Myocyte (in vitro differentiated cells): ENCODE measurements around the gene NPIPB8. TPM values are rescaled to one million over a fixed set of nuclear protein-coding genes. Genes with fewer than 3 reads are reported as not detected.
"Not testable (repeated sequence)": the region's sequence is repeated elsewhere in the genome, so short reads cannot be mapped to it uniquely, and the experiment has no call there.

Source experiments
- DNase-seq: peaks from one replicate; pipeline ENCODE4 v3.0.0-alpha.2; 2012; ENCODE audit warnings: low read depth
- polyA plus RNA-seq: library from polyadenylated mRNA; unstranded; fragments of >200 nt; gene quantifications from one replicate; pipeline ENCODE4 v1.2.1, GENCODE V29; 2012; ENCODE audit warnings: missing spikeins
- total RNA-seq: library from RNA; depleted of rRNA; stranded (reverse); fragments of >200 nt; gene quantifications from 2 replicates; pipeline ENCODE4 v1.2.3, GENCODE V29; 2014

The NPIPB8 gene
- not detected in 2 replicates for total RNA-seq
- polyA plus RNA-seq: 0.68 TPM

DNA sequence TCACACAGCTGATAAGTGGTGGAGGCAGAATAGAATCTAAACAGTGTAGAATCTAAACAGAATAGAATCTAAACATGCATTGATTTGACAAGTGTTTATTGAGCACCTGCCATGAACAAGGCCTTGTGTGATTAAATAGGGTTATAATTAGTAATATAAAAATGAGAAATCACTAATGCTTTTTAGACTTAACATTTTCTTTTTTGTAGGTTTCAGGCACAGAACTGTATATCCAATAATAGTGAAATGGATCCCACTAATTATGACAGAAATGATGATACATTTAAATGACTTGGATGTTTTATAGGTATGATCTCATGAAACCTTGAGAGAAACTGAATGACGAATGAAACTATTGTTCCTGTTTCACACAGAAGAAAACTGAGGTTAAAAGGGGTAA lies at the start of gene NPIPB8:
TSS of gene NPIPB8 (plus strand) at position 301 of the 400 bp plus-strand sequence. CDS start 296 bp downstream, outside the sequence.
- DNase-seq: not testable (repeated sequence)

DNA sequence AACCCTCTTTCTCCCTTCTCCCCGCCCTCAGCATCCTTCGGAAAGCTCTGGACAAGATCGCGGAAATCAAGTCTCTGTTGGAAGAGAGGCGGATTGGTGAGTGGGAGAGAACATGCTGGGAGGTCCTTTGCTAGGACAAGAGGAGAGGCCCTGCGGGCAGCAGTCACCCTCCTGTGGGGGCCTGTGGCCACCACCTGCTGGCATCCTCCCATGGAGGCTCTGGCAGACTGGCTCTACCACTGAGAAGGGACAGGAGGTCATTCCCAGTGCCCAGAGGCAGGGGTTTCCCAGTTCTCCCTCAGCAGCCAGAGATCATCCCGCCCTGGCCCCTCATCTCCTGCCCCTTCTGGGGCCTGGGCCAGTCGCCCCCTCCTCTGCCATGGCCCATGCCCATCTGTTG lies 48.8 kb upstream of the NPIPB8 start:
- no peak for DNase-seq

DNA sequence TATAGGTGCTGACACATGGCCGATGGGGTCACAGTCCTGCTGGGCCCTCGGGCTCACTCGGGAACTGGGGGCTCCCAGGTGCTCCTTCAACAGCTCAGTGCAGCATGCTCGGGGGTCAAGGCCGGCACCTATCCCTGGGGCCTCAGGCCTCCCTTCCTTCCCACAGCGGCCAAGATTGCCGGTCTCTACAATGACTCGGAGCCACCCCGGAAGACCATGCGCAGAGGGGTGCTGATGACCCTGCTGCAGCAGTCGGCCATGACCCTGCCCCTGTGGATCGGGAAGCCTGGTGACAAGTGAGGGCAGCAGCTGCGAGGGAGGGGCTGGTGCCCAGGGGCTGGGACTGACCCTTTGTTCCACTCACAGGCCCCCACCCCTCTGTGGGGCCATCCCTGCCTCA lies 47.9 kb upstream of the NPIPB8 start:
- DNase-seq: no peak

DNA sequence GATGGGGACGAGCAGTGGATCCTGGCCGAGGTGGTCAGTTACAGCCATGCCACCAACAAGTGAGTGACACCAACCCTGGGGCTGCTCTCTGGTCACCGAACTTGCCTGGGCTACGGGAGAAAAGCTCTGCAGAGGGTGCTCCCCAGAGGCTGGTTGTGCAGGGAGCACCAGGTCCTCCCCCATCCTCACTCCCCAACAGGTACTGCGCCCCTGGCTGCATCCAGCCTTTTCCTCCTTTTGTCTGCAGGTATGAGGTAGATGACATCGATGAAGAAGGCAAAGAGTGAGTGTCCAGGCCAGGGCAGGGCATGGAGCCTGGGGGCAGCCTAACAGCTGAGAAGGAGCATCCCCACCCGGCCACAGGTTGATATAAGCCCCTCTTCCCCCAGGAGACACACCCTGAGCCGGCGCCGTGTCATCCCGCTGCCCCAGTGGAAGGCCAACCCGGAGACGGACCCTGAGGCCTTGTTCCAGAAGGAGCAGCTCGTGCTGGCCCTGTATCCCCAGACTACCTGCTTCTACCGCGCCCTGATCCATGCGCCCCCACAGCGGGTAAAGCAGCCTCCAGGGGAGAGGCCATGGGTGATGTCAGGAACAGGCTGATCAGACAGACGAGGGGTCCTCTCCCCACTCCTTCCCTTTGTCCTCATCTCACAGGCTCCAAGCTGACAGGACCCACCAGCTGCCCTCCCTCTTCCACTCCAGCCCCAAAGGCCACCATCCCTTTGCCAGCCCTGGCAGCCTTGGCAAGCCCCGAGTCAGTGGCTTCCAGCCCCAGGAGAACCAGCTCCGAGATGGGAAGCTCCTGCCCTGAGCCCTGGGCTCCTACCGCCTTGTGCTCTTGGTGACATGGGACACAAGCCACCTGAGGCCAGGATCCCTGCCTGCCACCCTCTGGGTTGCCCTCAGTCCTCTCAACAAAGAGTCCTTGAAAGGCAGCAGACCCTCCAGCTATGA lies 47.2 kb upstream of the NPIPB8 start:
- no peak for DNase-seq

DNA sequence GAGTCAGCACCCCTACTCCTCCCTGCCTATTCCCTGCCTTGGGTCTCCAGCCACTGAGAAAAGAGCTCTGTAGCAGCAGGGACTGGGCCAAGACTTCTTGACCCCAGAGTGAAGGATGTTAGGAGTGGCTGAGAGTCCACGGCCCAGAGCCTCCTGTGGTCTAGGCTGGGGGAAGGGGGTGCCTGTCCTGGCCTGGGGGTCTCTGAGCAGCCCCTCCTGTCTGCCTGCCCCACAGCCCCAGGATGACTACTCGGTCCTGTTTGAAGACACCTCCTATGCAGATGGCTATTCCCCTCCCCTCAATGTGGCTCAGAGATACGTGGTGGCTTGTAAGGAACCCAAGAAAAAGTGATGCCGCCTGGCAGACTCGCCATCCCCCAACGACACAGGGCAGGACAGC lies 46.5 kb upstream of the NPIPB8 start:
- no peak for DNase-seq

DNA sequence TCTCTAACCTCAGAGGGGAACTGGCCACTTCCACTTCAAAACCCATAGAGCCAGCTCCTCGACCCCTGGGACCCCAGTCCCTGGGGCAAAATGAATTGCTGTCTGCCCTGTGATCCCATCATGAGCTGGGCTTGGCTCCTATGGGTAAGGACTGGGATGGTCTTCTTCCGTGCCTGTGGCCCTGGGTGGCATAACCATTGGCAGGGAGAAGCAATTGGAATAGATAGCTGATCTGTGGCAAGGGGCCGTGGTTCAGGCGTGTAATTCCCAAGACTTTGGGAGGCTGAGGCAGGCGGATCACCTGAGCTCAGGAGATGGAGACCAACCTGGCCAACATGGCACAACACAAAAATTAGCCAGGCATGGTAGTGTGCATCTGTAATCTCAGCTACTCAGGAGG lies 45.4 kb upstream of the NPIPB8 start:
- no peak for DNase-seq

DNA sequence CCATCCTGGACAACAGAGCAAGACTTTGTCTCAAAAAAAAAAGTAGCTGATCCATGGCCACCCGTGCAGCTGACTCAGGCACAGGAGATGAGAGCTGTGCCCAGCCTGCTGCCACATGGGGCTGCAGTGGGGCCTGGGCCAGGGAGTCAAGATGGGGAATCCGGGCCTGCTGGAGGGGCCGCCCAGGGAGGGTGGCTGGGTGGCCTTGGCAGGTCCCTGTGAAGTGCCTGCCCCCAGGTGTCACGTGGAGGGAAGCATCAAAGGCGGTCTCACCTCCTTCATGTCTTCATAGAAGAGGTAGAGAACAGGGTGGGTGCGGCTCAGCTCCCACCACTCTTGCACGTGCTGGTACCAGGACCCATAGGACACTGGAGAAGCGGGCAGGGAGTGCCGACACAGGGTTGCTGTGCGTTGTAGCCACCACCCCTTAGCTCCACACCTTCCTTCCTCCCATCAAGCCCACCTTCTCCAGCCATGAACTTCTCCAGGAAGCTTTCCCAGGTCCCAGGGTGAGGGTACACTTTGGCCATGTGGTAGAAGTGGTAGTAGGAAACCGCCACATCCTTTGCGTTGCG lies 44.8 kb upstream of the NPIPB8 start:
- DNase-seq: no peak

DNA sequence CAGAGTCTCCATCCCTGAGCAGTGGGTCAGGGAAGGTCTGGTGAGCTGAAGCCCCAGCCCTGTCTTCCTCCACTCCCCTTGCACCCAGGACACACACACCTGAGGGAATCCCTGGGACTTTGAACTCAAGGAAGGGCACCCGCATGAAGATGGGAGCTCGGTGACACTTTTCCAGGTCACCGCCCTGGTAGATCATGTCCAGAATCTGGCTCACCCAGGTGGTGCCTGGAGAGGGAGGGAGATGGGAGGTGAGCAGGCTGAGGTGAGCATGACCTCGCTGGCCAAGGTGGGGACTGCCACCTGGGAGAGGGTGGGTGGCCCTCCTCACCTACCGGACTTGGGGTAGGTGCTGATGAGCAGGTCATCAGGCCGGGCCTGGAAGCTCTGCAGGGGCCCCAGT lies 42.4 kb upstream of the NPIPB8 start:
- not testable (repeated sequence) for DNase-seq

DNA sequence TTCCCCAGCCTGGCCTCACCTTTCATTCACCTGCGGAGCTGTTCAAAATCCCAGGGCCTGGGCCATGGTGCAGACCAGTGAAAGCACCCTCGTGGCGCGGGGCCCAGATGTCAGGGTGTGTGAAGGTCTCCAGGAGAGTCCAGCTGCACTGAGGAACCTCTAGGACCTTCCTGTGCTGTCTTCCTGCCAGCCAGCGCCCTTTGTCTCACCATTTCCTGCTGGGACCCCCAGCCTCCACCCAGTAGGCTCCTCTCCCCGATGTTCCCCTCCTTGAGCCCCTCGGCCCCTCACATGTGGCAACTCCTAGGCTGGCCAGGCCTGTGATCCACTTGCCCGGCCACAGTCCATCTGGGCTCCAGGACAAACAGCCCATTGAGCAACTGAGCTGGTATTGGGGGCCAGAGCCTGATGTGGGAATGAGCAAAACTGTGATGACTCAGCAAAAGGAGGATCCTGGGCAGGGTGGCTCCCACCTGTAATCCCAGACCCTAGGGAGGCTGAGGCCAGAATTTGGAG lies 41.7 kb upstream of the NPIPB8 start:
- DNase-seq: no peak

DNA sequence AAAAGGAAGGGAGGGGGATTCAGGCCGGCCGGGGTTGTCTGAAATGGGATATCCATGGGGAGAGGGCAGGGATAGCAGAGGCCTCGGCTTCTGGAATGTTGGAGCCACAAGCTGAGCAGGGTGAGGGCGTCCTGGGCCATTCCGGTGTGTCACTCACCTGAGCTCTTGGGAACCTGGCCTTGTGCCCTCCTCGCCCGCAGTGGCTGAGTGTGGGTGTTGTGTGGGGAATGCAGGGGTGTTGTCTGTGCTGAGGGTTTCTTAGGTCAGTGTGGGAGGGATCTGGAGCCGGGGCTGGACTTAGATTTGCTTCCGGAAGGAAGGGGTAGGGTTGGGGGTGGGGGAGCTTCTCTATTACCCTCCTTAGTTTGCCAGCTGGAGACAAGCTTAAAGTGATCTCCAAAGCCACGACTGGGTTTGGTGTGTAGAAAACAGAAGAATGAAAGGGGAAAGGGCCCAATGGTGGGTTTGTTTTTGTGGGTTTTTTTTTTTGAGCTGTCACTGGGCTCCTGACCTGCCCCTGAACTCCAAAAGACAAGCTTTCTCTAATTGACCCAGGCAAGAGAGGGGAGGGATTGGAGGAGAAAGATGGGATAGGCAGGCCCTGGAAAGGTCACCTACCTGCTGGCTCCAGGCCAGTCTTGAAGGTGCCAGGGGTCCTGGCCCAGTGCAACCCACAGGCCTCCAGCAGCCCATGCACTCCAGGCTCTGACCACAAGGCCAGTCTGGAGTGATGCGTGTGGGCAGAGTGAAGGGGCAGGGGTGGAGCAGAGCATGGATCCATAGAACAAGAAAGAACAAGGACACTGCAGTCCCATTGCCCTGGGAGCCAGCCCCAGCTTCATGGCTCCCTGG lies 40.8 kb upstream of the NPIPB8 start, which contains the start of gene SULT1A2:
TSS of gene SULT1A2 (minus strand) at position 211 of the 852 bp plus-strand sequence. CDS start 1,120 bp downstream, outside the sequence.
- DNase-seq: no peak

DNA sequence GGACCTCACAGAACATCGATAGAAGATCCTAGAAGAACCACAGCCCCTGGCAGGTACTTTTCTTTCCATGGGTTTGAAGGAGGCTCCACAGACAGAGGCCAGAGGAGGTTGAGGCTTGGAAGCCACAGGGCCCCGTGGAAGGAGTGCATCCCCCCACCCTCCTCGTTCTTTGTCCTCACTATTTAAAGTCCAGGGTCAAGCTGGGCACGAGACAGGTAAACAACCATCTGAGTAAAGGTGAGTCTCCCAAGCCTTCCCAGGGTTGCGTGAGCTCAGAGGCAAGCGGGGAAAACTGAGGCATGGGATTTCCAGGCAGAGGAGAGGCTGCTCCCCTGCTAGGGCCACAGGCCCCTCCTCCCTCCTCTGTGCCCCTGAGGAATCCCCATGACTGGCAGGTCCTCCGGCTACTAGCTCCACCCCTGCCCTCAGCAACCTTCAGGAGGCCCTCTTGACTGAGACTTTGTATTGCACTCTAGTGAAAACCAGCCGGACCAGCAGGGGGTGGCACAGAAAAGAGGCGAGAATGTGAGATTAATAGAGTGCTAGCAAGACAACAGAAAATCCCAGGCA lies 40.1 kb upstream of the NPIPB8 start:
- no peak for DNase-seq

DNA sequence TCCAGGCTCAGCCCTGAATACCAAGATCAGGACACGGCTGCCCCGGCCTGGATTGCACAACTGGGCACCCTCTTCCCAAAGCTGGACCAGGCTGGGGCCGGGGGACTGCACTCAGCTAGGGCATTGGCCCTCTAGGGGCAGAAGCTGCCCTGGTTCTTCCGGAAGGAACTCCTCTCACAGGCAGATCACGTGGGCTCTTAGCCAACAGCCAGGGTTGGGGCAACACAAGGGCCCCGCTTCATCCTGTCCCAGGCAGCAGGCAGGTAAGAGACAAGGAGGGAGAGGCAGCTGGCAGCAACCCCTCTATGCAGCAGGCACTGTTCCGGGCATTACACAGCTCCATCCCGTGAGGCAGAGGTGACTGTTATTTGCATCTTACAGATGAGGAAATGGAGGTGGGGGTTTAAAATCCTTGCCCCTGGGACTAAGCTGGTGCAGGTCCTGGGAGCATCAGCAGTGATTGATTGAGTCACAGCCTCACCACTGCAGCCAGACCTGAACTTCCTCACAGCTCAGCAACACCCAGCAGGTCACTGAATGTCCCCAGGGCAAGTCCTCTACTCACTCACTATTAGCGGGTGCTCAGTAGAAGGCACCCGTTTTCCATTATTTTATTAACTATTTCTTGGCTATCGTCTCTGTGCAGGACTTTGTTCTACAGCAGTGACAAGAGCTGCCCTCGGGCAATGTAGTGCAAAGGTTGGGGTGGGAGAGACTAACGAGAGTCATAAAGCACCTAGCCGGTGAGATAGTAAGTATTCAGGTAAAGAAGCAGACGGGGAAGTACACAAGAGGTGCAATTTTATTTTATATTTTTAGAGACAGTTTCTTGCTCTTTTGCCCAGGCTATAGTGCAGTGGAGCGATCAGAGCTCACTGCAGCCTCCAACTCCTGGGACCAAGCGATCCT lies 38.2 kb upstream of the NPIPB8 start:
- not testable (repeated sequence) for DNase-seq

DNA sequence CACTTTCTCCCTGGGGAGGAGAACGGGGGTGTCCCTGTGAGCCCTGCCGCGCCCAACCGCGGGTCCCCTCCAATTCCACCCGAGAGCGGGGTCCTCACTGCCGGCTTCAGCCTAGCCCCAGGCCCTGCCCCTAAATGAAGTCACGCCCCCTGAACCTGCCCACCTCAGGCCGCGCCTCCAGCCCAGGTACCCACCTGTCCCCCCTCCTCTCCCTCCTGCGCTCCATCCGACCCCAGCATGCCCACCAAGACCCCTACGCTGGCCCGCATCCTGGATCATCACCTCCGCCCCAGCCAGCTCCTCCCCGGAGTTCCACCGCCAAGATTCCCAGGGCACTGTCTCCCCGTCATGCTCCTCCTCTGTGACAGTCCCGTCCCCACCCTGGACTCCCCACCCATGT lies 36.9 kb upstream of the NPIPB8 start:
- not testable (repeated sequence) for DNase-seq

DNA sequence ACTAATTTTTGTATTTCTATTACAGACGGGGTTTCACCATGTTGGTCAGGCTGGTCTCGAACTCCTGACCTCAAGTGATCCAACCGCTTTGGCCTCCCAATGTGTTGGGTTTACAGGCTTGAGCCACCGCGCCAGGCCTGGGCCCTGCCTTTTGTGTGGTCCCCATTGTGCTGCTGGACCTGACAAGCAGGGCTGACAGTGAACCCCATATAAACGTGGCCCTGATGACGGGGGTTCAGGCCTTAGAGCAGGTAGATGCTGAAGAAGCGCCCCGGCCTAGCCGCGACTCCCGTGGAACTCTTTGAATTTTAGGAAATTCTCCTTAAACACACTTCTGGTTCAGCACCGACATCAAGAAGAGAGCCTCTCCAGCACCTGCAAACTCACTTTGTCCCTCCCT lies 36.3 kb upstream of the NPIPB8 start:
- not testable (repeated sequence) for DNase-seq

DNA sequence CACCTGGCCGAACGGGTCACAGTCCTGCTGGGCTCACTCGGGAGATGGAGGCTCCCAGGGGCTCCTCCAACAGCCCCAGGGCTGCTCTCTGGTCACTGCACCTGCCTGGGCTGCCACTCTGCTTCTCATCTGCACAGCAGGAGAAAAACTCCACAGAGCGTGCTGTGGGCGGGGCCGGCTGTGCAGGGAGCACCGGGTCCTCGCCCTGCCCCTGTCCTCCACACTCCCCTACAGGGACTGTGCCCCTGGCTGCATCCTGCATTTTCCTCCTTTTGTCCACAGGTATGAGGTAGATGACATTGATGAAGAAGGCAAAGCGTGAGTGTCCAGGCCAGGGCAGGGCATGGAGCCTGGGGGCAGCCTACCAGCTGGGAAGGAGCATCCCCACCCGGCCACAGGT lies 35.8 kb upstream of the NPIPB8 start:
- DNase-seq: not testable (repeated sequence)

DNA sequence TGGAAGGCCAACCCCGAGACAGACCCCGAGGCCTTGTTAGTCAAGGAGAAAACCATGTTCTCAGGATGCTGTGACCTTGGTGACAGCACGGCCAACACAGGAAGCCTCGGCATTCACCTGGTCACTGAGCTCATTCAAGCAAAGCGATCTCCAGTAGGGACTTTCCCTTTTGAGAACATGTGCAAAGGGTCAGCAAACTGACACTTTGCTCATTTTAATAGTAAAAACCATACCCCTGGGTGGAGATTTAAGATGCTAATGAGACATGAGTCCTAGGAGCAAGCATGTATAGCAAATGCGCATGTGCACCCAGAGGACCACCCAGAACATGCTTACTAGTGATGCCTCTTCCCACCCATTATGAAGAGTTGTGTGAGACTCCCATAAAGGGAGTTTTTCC lies 35.3 kb upstream of the NPIPB8 start:
- no peak for DNase-seq

DNA sequence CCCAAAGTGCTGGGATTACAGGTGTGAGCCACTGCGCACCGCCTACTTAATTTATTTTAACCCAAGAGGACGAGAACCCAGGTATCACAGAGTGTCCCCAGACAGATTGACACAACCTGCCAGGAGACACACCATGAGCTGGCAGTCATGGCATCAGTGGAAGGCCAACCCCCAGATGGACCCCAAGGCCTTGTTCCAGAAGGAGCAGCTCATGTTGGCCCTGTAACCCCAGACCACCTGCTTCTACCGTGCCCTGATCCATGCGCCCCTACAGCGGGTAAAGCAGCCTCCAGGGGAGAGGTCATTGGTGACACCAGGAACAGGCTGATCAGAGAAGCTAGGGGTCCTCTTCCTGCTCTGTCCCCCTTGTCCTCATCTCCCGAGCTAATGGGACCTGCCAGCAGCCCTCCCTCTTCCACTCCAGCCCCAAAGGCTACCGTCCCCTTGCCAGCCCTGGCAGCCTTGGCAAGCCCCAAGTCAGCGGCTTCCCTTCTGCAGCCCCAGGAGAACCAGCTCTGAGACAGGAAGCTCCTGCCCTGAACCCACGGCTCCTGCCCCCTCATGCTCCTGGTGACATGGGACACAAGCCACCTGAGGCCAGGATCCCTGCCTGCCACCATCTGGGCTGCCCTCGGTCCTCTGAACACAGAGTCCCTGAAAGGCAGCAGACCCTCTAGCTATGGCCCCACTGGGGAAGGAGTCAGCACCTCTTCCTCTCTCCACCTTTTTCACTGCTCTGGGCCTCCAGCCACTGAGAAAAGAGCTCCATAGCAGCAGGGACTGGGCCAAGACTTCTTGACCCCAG lies 34.3 kb upstream of the NPIPB8 start:
- DNase-seq: no peak

DNA sequence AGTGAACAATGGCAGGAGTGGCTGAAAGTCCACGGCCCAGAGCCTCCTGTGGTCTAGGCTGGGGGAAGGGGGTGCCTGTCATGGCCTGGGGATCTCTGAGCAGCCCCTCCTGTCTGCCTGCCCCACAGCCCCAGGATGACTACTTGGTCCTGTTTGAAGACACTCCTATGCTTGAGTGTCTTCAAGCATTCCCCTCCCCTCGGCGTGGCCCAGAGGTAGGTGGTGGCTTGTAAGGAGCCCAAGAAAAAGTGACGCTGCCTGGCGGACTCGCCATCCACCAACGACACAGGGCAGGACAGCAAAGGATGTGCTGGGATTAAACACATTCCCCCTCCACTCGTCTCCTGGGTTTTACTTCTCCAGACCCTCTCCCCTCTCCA lies 33.7 kb upstream of the NPIPB8 start:
- DNase-seq: no peak
